ENCODE results near the gene ARFGAP3.

Gene ARFGAP3

GRCh38 chr22:42817556-42817955 lies 39.5 kb downstream of the ARFGAP3 start:
- no peaks in the 10 kb centered on the region for H3K79me2 ChIP-seq (ENCODE audit: insufficient read depth, low read length)
- no peaks in the 10 kb centered on the region for H3F3A ChIP-seq (ENCODE audit: low read depth)
- no peak overlapping the region for H3K4me3 ChIP-seq (ENCODE audit: low read length, poor library complexity, severe bottlenecking)
- peaks cover 57% of the 10 kb centered on the region; the same call in 1 of the 2 replicates for H3K36me3 ChIP-seq (ENCODE audit: insufficient read depth, low read length)
- no peak overlapping the region for H3K9ac ChIP-seq (ENCODE audit: low read depth, low read length, poor library complexity, severe bottlenecking)
- no peaks in the 10 kb centered on the region for H3K9me2 ChIP-seq (replicated peaks; ENCODE audit: low read depth, low read length)
- TF ChIP-seq CTCF (conservative IDR thresholded peaks at IDR 0.05; ENCODE audit: low read length): no peak
- no peak for TF ChIP-seq EZH2phosphoT487 (IDR thresholded peaks at IDR 0.05; ENCODE audit: borderline replicate concordance)
- no peak overlapping the region for H3K4me2 ChIP-seq (ENCODE audit: low read depth, low read length, poor library complexity, severe bottlenecking)
- H3K9me3 ChIP-seq (ENCODE audit: insufficient read depth, low read depth, low read length): no peaks in the 10 kb centered on the region; the same call in 1 of the 2 replicates
- H3K4me1 ChIP-seq (ENCODE audit: insufficient read depth, low read length, poor library complexity, severe bottlenecking): no peaks in the 10 kb centered on the region
- H2AFZ ChIP-seq (ENCODE audit: low read length): no peak overlapping the region
- no peaks in the 10 kb centered on the region for H3K27me3 ChIP-seq (ENCODE audit: insufficient read depth, low read length, poor library complexity, severe bottlenecking)
- H4K20me1 ChIP-seq (ENCODE audit: insufficient read depth, low read length, poor library complexity, severe bottlenecking): no peaks in the 10 kb centered on the region

GRCh38 chr22:42816336-42816735 lies 40.7 kb downstream of the ARFGAP3 start:
- no peak overlapping the region for H3K9ac ChIP-seq (ENCODE audit: low read depth, low read length, poor library complexity, severe bottlenecking)
- peaks cover 53% of the 10 kb centered on the region; the same call in 1 of the 2 replicates for H3K36me3 ChIP-seq (ENCODE audit: insufficient read depth, low read length)
- no peak overlapping the region for H3K4me3 ChIP-seq (ENCODE audit: low read length, poor library complexity, severe bottlenecking)
- TF ChIP-seq CTCF (conservative IDR thresholded peaks at IDR 0.05; ENCODE audit: low read length): no peak
- no peak for TF ChIP-seq EZH2phosphoT487 (IDR thresholded peaks at IDR 0.05; ENCODE audit: borderline replicate concordance)
- no peaks in the 10 kb centered on the region for H3K79me2 ChIP-seq (ENCODE audit: insufficient read depth, low read length)
- H3K4me2 ChIP-seq (ENCODE audit: low read depth, low read length, poor library complexity, severe bottlenecking): no peak overlapping the region
- no peaks in the 10 kb centered on the region for H3K27me3 ChIP-seq (ENCODE audit: insufficient read depth, low read length, poor library complexity, severe bottlenecking)
- H2AFZ ChIP-seq (ENCODE audit: low read length): no peak overlapping the region
- no peaks in the 10 kb centered on the region for H3K9me3 ChIP-seq (ENCODE audit: insufficient read depth, low read depth, low read length)
- no peaks in the 10 kb centered on the region for H3F3A ChIP-seq (ENCODE audit: low read depth)
- H3K4me1 ChIP-seq (ENCODE audit: insufficient read depth, low read length, poor library complexity, severe bottlenecking): no peaks in the 10 kb centered on the region
- no peaks in the 10 kb centered on the region for H3K9me2 ChIP-seq (replicated peaks; ENCODE audit: low read depth, low read length)
- H4K20me1 ChIP-seq (ENCODE audit: insufficient read depth, low read length, poor library complexity, severe bottlenecking): no peaks in the 10 kb centered on the region

- TF ChIP-seq EZH2phosphoT487 (IDR thresholded peaks at IDR 0.05; ENCODE audit: borderline replicate concordance) (no peak), CTCF (conservative IDR thresholded peaks at IDR 0.05; ENCODE audit: low read length) (no peak)
- no peak overlapping the region for H2AFZ ChIP-seq (ENCODE audit: low read length)
- H3F3A ChIP-seq (ENCODE audit: low read depth): no peaks in the 10 kb centered on the region
- H4K20me1 ChIP-seq (ENCODE audit: insufficient read depth, low read length, poor library complexity, severe bottlenecking): no peaks in the 10 kb centered on the region
- no peak overlapping the region for H3K9ac ChIP-seq (ENCODE audit: low read depth, low read length, poor library complexity, severe bottlenecking)
- H3K9me3 ChIP-seq (ENCODE audit: insufficient read depth, low read depth, low read length): no peaks in the 10 kb centered on the region
- H3K36me3 ChIP-seq (ENCODE audit: insufficient read depth, low read length): peaks cover 64% of the 10 kb centered on the region; the same call in 1 of the 2 replicates
- H3K79me2 ChIP-seq (ENCODE audit: insufficient read depth, low read length): no peaks in the 10 kb centered on the region
- H3K4me2 ChIP-seq (ENCODE audit: low read depth, low read length, poor library complexity, severe bottlenecking): no peak overlapping the region
- no peaks in the 10 kb centered on the region for H3K4me1 ChIP-seq (ENCODE audit: insufficient read depth, low read length, poor library complexity, severe bottlenecking)
- no peaks in the 10 kb centered on the region for H3K27me3 ChIP-seq (ENCODE audit: insufficient read depth, low read length, poor library complexity, severe bottlenecking)
- H3K4me3 ChIP-seq (ENCODE audit: low read length, poor library complexity, severe bottlenecking): no peak overlapping the region
- no peaks in the 10 kb centered on the region for H3K9me2 ChIP-seq (replicated peaks; ENCODE audit: low read depth, low read length)
These were observed 42.5 kb downstream of the ARFGAP3 start for GRCh38 chr22:42814616-42815015.

All from Loucy (cell line).